Thoracic aorta (tissue), 2 donors: ENCODE results near the gene ATP8B3. TPM values are rescaled to one million over a fixed set of nuclear protein-coding genes. Genes with fewer than 3 reads are reported as not detected.

Source experiments
- ATAC-seq: fragments of 150-250 bp; one replicate; pipeline ENCODE4 v1.8.0; 2017; ENCODE audit warnings: low read depth; ENCODE audit not compliant: insufficient number of reproducible peaks, low FRiP score
- DNase-seq: peaks from one replicate; pipeline ENCODE4 v3.0.0-alpha.2; 2020; ENCODE audit warnings: low spot score
- H3K27ac ChIP-seq, 2 donors: fragments of 200-600 bp; sonication (generic); 1 replicate in 1 of 2; 2 replicates in 1 of 2; pipeline ENCODE4 v1.5.1; 2016; ENCODE audit warnings: mild to moderate bottlenecking in 2 of 2, moderate library complexity in 2 of 2
- H3K27me3 ChIP-seq: fragments of 200-600 bp; sonication (generic); replicated peaks from 2 replicates; pipeline ENCODE4 v1.6.0; 2016; ENCODE audit warnings: mild to moderate bottlenecking; ENCODE audit not compliant: insufficient read depth
- H3K36me3 ChIP-seq: fragments of 200-600 bp; sonication (generic); one replicate; pipeline ENCODE4 v1.5.1; 2016
- H3K4me1 ChIP-seq, 2 donors: fragments of 200-600 bp; sonication (generic); 1 replicate in 1 of 2; 2 replicates in 1 of 2; pipeline versions ENCODE4 v1.5.1 to v1.6.0; 2016; ENCODE audit warnings: low read depth in 2 of 2, mild to moderate bottlenecking in 1 of 2; ENCODE audit not compliant: control insufficient read depth in 1 of 2
- H3K4me3 ChIP-seq: fragments of 200-600 bp; sonication (generic); 2 replicates; pipeline ENCODE4 v1.5.1; 2016; ENCODE audit warnings: mild to moderate bottlenecking
- H3K9me3 ChIP-seq: fragments of 200-600 bp; sonication (generic); 2 replicates; pipeline ENCODE4 v1.5.1; 2016
- CTCF ChIP-seq: fragments of 200-600 bp; sonication (generic); IDR thresholded peaks from one replicate; pipeline ENCODE4 v1.5.1; 2019; ENCODE audit warnings: antibody characterized with exemption
- total RNA-seq, 2 donors: library from RNA; depleted of rRNA; stranded (reverse); fragments of >200 nt; gene quantifications; one replicate each; pipeline versions ENCODE4 v1.1.0 to v1.2.3, GENCODE V29; 2016

ATP8B3 gene
- total RNA-seq, 2 donors from 2014 or later, result 0.21 to 1.4 TPM

- DNase-seq (no peak), ATAC-seq (no peak)
- Histone ChIP-seq H3K36me3 (no peaks in the 10 kb centered on the region), H3K4me1 (peaks cover 45 to 65% of the 10 kb centered on the region in 2 donors), H3K4me3 (no peak overlapping the region), H3K27ac (no peak overlapping the region), H3K27me3 (no peaks in the 10 kb centered on the region), H3K9me3 (no peaks in the 10 kb centered on the region)
- TF ChIP-seq CTCF, result no peak
Measured at GRCh38 chr19:1859331-1859781, 47.3 kb upstream of the ATP8B3 start.

DNA sequence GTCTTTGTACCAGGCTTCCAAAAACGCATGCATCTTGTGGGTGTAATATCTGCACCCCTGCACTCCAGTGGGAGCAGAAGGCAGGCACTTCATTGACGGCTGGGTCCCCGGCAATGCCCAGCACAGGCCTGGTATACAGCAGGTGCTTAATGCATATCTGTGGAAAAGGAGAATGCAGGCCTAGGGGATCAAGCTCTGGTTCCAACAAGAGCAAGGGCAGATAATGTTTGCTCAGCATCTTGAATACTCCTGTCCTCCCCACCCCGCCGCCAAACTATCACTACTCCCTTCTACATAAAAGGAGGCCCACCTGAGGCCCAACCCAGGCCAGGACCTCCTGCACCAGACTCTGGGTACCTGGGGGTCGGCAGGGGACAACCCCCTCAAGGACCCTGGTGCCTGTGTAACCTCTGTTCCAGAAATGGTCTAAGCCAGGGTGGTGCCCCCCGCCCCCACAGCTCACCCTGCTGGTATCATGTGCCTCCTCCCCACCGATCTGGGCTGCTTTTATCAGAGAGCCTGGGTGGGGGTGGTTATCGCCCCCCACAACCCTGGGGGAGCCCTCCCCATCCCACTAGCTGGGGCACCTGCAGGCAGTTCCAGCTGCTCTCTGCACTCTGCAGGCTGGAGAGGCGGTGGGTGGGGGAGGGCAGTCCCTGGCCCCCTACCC is 46.5 kb upstream of the ATP8B3 start:
- Histone ChIP-seq H3K27ac (no peak overlapping the region), H3K27me3 (no peaks in the 10 kb centered on the region), H3K36me3 (no peaks in the 10 kb centered on the region), H3K9me3 (no peaks in the 10 kb centered on the region), H3K4me1 (peaks cover 47 to 71% of the 10 kb centered on the region in 2 donors), H3K4me3 (no peak overlapping the region)
- no peak for TF ChIP-seq CTCF
- DNase-seq (no peak), ATAC-seq (no peak)

GRCh38 chr19:1857648-1858326 is 45.7 kb upstream of the ATP8B3 start:
- no peaks in the 10 kb centered on the region for H3K9me3 ChIP-seq
- no peak for TF ChIP-seq CTCF
- peak overlapping the region; percentile 68 for H3K4me3 ChIP-seq
- ATAC-seq (no peak), DNase-seq (no peak)
- H3K36me3 ChIP-seq, result no peaks in the 10 kb centered on the region
- no peaks in the 10 kb centered on the region for H3K27me3 ChIP-seq
- H3K4me1 ChIP-seq, result peaks cover 52 to 73% of the 10 kb centered on the region in 2 donors
- peak overlapping the region; percentile 38 to 75 for H3K27ac ChIP-seq

- no peak for TF ChIP-seq CTCF
- Histone ChIP-seq H3K4me3 (peak overlapping the region; percentile 68), H3K36me3 (no peaks in the 10 kb centered on the region), H3K27ac (peak overlapping the region; percentile 53 to 75), H3K27me3 (no peaks in the 10 kb centered on the region), H3K4me1 (peaks cover 46 to 67% of the 10 kb centered on the region in 2 donors), H3K9me3 (no peaks in the 10 kb centered on the region)
- ATAC-seq, result peak; percentile 5
- peak; percentile 54 for DNase-seq
Measured at GRCh38 chr19:1856698-1857603, 44.9 kb upstream of the ATP8B3 start.

GRCh38 chr19:1856345-1856697 is 44.2 kb upstream of the ATP8B3 start:
- H3K27me3 ChIP-seq, result no peaks in the 10 kb centered on the region
- ATAC-seq (no peak), DNase-seq (no peak)
- no peak for TF ChIP-seq CTCF
- peak overlapping the region; percentile 68 for H3K4me3 ChIP-seq
- peaks cover 40 to 61% of the 10 kb centered on the region in 2 donors for H3K4me1 ChIP-seq
- H3K9me3 ChIP-seq, result no peaks in the 10 kb centered on the region
- peak overlapping the region; percentile 53 to 75 for H3K27ac ChIP-seq
- no peaks in the 10 kb centered on the region for H3K36me3 ChIP-seq
